ENCODE data around the gene SLC37A1. TPM values are rescaled to one million over a fixed set of nuclear protein-coding genes. Genes with fewer than 3 reads are reported as not detected.

SLC37A1 gene
- total RNA-seq, 1 experiment from 2014 or later = 38.3 TPM

- ChIA-PET POLR2A (ENCODE audit: unreplicated experiment) (interaction anchor here (0.5 kb wide), 1 partner anchor 113 kb away, joined by 4 read pairs; no protein-coding TSS in a partner anchor), CTCF (interaction anchor here (1.1 kb wide), 1 partner anchor 137 kb away, joined by 3 read pairs; no protein-coding TSS in a partner anchor)
- Histone ChIP-seq H3K9ac (ENCODE audit: low read length) (peak overlapping the region; percentile 46), H3K9me2 (replicated peaks; ENCODE audit: low read length) (no peaks in the 10 kb centered on the region), H3K79me2 (ENCODE audit: low read length) (peaks cover 77% of the 10 kb centered on the region), H3K4me1 (ENCODE audit: insufficient read depth, low read length) (peaks cover 42% of the 10 kb centered on the region), H3K27ac (ENCODE audit: low read length) (peak overlapping the region; percentile 92), H4K20me1 (ENCODE audit: low read length) (no peaks in the 10 kb centered on the region), H3K36me3 (ENCODE audit: low read depth, low read length) (peaks cover 28% of the 10 kb centered on the region), H3K27me3 (ENCODE audit: low read length) (no peaks in the 10 kb centered on the region), H3K4me2 (ENCODE audit: low read length) (peak overlapping the region; percentile 96), H3K9me3 (ENCODE audit: low read length) (no peaks in the 10 kb centered on the region), H3F3A (ENCODE audit: low read length, unreplicated experiment) (peaks cover 5% of the 10 kb centered on the region), H2AFZ (ENCODE audit: low read length) (peak overlapping the region; percentile 54), H3K4me3 (ENCODE audit: low read length) (peak overlapping the region; percentile 48)
- intact Hi-C loops (cut with micrococcal nuclease) = loop anchor here (5.0 kb wide), 1 partner anchor 116 kb away; the partner anchor contains the start of gene UBASH3A
- DNase-seq = no peak
- ATAC-seq = no peak
- TF ChIP-seq EZH2 (IDR thresholded peaks at IDR 0.05; ENCODE audit: low read length, unreplicated experiment) (no peak), CTCF (conservative IDR thresholded peaks at IDR 0.05; ENCODE audit: low read depth, low read length) (no peak), EZH2phosphoT487 (IDR thresholded peaks at IDR 0.05; ENCODE audit: borderline replicate concordance, low read length) (no peak)
- no TSS peak for BruUV-seq (replicated peaks)
Measured at GRCh38 chr21:42518626-42519025, 5.0 kb downstream of the SLC37A1 start.

GRCh38 chr21:42520628-42521253 is 7.1 kb downstream of the SLC37A1 start:
- H3K36me3 ChIP-seq (ENCODE audit: low read depth, low read length) = peaks cover 34% of the 10 kb centered on the region
- H3K9ac ChIP-seq (ENCODE audit: low read length) = no peak overlapping the region
- H3K4me2 ChIP-seq (ENCODE audit: low read length) = no peak overlapping the region
- H2AFZ ChIP-seq (ENCODE audit: low read length) = no peak overlapping the region
- DNase-seq (no peak), ATAC-seq (no peak)
- H3K79me2 ChIP-seq (ENCODE audit: low read length) = peaks cover 59% of the 10 kb centered on the region
- no peaks in the 10 kb centered on the region for H3K9me2 ChIP-seq (replicated peaks; ENCODE audit: low read length)
- H3K27me3 ChIP-seq (ENCODE audit: low read length) = no peaks in the 10 kb centered on the region
- H3F3A ChIP-seq (ENCODE audit: low read length, unreplicated experiment) = no peaks in the 10 kb centered on the region
- no peak overlapping the region for H3K4me3 ChIP-seq (ENCODE audit: low read length)
- CTCF ChIA-PET = no interaction called here
- intact Hi-C loops (cut with micrococcal nuclease) = no loop called here
- no peaks in the 10 kb centered on the region for H3K9me3 ChIP-seq (ENCODE audit: low read length)
- no peak for TF ChIP-seq EZH2 (IDR thresholded peaks at IDR 0.05; ENCODE audit: low read length, unreplicated experiment)
- TF ChIP-seq EZH2phosphoT487 (IDR thresholded peaks at IDR 0.05; ENCODE audit: borderline replicate concordance, low read length) = no peak
- no peak for TF ChIP-seq CTCF (conservative IDR thresholded peaks at IDR 0.05; ENCODE audit: low read depth, low read length)
- H3K4me1 ChIP-seq (ENCODE audit: insufficient read depth, low read length) = peaks cover 53% of the 10 kb centered on the region
- no TSS peak for BruUV-seq (replicated peaks)
- H4K20me1 ChIP-seq (ENCODE audit: low read length) = no peaks in the 10 kb centered on the region
- H3K27ac ChIP-seq (ENCODE audit: low read length) = no peak overlapping the region
- POLR2A ChIA-PET (ENCODE audit: unreplicated experiment) = no interaction called here

- Histone ChIP-seq H3K4me2 (ENCODE audit: low read length) (no peak overlapping the region), H4K20me1 (ENCODE audit: low read length) (no peaks in the 10 kb centered on the region), H3F3A (ENCODE audit: low read length, unreplicated experiment) (no peaks in the 10 kb centered on the region), H3K4me1 (ENCODE audit: insufficient read depth, low read length) (peaks cover 48% of the 10 kb centered on the region), H3K9me2 (replicated peaks; ENCODE audit: low read length) (no peaks in the 10 kb centered on the region), H2AFZ (ENCODE audit: low read length) (no peak overlapping the region), H3K27ac (ENCODE audit: low read length) (no peak overlapping the region), H3K9me3 (ENCODE audit: low read length) (no peaks in the 10 kb centered on the region), H3K27me3 (ENCODE audit: low read length) (no peaks in the 10 kb centered on the region), H3K79me2 (ENCODE audit: low read length) (peaks cover 55% of the 10 kb centered on the region), H3K36me3 (ENCODE audit: low read depth, low read length) (peaks cover 40% of the 10 kb centered on the region), H3K9ac (ENCODE audit: low read length) (no peak overlapping the region), H3K4me3 (ENCODE audit: low read length) (no peak overlapping the region)
- TF ChIP-seq EZH2 (IDR thresholded peaks at IDR 0.05; ENCODE audit: low read length, unreplicated experiment) (no peak), CTCF (conservative IDR thresholded peaks at IDR 0.05; ENCODE audit: low read depth, low read length) (no peak), EZH2phosphoT487 (IDR thresholded peaks at IDR 0.05; ENCODE audit: borderline replicate concordance, low read length) (no peak)
- intact Hi-C loops (cut with micrococcal nuclease) = no loop called here
- ChIA-PET POLR2A (ENCODE audit: unreplicated experiment) (no interaction called here), CTCF (no interaction called here)
- no peak for ATAC-seq
- no peak for DNase-seq
- no TSS peak for BruUV-seq (replicated peaks)
Measured at GRCh38 chr21:42521384-42521783, 7.7 kb downstream of the SLC37A1 start.
